Osteocyte (in vitro differentiated cells): Measurements from ENCODE around the gene SLC27A1. TPM values are rescaled to one million over a fixed set of nuclear protein-coding genes. Genes with fewer than 3 reads are reported as not detected.
A peak's percentile ranks its signal among the peaks of the same experiment; 100 is the strongest.
"Not testable (repeated sequence)": the region's sequence is repeated elsewhere in the genome, so short reads cannot be mapped to it uniquely, and the experiment has no call there.

Experiments
- DNase-seq: peaks from one replicate; pipeline ENCODE4 v3.0.0; 2021; ENCODE audit warnings: mixed read lengths; ENCODE audit not compliant: unreplicated experiment; ENCODE audit errors: extremely low spot score
- H3K27ac Mint-ChIP-seq: one replicate; pipeline ENCODE4 v1.8.0; 2021; ENCODE audit warnings: mild to moderate bottlenecking, mixed read lengths; ENCODE audit not compliant: unreplicated experiment
- H3K27me3 Mint-ChIP-seq: one replicate; pipeline ENCODE4 v1.8.0; 2021; ENCODE audit warnings: mixed read lengths; ENCODE audit not compliant: unreplicated experiment
- H3K36me3 Mint-ChIP-seq: one replicate; pipeline ENCODE4 v1.8.0; 2021; ENCODE audit warnings: mixed read lengths; ENCODE audit not compliant: unreplicated experiment
- H3K4me1 Mint-ChIP-seq: one replicate; pipeline ENCODE4 v1.8.0; 2021; ENCODE audit warnings: mixed read lengths; ENCODE audit not compliant: unreplicated experiment
- H3K4me3 Mint-ChIP-seq: one replicate; pipeline ENCODE4 v1.8.0; 2021; ENCODE audit warnings: mild to moderate bottlenecking, moderate library complexity, mixed read lengths; ENCODE audit not compliant: unreplicated experiment
- H3K9me3 Mint-ChIP-seq: one replicate; pipeline ENCODE4 v1.8.0; 2021; ENCODE audit warnings: mixed read lengths; ENCODE audit not compliant: unreplicated experiment
- CTCF ChIP-seq: fragments of 200-600 bp; sonication (generic); IDR thresholded peaks from 2 replicates; pipeline ENCODE4 v1.5.0; 2021; ENCODE audit warnings: antibody characterized with exemption, mild to moderate bottlenecking, moderate library complexity
- total RNA-seq: library from RNA; stranded (reverse); gene quantifications from 2 replicates; pipeline ENCODE4 v1.2.1, GENCODE V29; 2021

The SLC27A1 gene
- total RNA-seq, 1 donor from 2014 or later = 12.5 TPM

GRCh38 chr19:17471410-17472125 lies 1.2 kb downstream of the SLC27A1 start:
- no peaks in the 10 kb centered on the region for H3K27me3 Mint-ChIP-seq
- peak overlapping the region; percentile 93 for H3K4me3 Mint-ChIP-seq
- H3K27ac Mint-ChIP-seq = no peak overlapping the region
- H3K9me3 Mint-ChIP-seq = no peaks in the 10 kb centered on the region
- peaks cover 35% of the 10 kb centered on the region for H3K4me1 Mint-ChIP-seq
- H3K36me3 Mint-ChIP-seq = no peaks in the 10 kb centered on the region
- no peak for TF ChIP-seq CTCF
- DNase-seq = no peak

GRCh38 chr19:17473041-17473440 lies 2.7 kb downstream of the SLC27A1 start:
- Mint-ChIP-seq H3K36me3 (no peaks in the 10 kb centered on the region), H3K9me3 (no peaks in the 10 kb centered on the region), H3K27me3 (no peaks in the 10 kb centered on the region), H3K4me3 (no peak overlapping the region), H3K27ac (no peak overlapping the region), H3K4me1 (peaks cover 38% of the 10 kb centered on the region)
- no peak for DNase-seq
- no peak for TF ChIP-seq CTCF

GRCh38 chr19:17475011-17475540 lies 4.8 kb downstream of the SLC27A1 start:
- DNase-seq, H3K9me3 Mint-ChIP-seq, H3K27me3 Mint-ChIP-seq, H3K36me3 Mint-ChIP-seq, H3K4me3 Mint-ChIP-seq: not testable (repeated sequence)
- peak overlapping the region; percentile 17 for H3K27ac Mint-ChIP-seq
- H3K4me1 Mint-ChIP-seq = peaks cover 45% of the 10 kb centered on the region

GRCh38 chr19:17475541-17476115 lies 5.3 kb downstream of the SLC27A1 start:
- Mint-ChIP-seq H3K9me3 (no peaks in the 10 kb centered on the region), H3K4me1 (peaks cover 45% of the 10 kb centered on the region), H3K4me3 (no peak overlapping the region), H3K36me3 (no peaks in the 10 kb centered on the region), H3K27ac (peak overlapping the region; percentile 33), H3K27me3 (no peaks in the 10 kb centered on the region)
- no peak for DNase-seq
- no peak for TF ChIP-seq CTCF

- H3K4me3 Mint-ChIP-seq = peak overlapping the region; percentile 12
Measured at GRCh38 chr19:17479325-17479791, 9.0 kb downstream of the SLC27A1 start.

More at GRCh38 chr19:17479325-17479791, 9.0 kb downstream of the SLC27A1 start:
- Mint-ChIP-seq H3K4me1 (peaks cover 29% of the 10 kb centered on the region), H3K27ac (peak overlapping the region; percentile 82), H3K9me3 (no peaks in the 10 kb centered on the region), H3K36me3 (no peaks in the 10 kb centered on the region), H3K27me3 (no peaks in the 10 kb centered on the region)
- DNase-seq = no peak
- TF ChIP-seq CTCF = no peak
